SHP77 (cell line): ENCODE measurements around the gene UFL1.

Experiments
- DNase-seq, 2 experiments: peaks; one replicate each; lab custom pipeline; 2025; lab: John Stamatoyannopoulos, UW

Gene UFL1

DNA sequence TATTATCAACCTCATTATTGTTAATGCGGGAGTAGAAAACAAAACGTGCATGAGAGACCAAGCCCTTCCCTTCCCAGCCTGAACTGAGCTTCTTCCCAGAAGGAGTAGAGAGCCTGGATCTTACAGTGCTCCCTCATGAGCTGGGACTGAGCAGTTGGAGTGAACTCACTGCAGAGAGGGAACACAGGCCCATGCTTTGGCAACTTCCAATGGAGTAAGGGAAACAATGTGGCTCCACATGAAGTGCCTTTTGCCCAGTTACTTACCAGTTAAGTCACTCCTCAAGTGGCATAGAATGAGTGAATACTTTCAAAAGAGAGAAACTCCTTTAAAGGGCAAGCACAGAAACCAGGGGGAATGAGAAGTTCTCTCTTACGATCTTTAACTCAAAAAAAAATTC is 53.8 kb downstream of the UFL1 start:
- no peak for DNase-seq

DNA sequence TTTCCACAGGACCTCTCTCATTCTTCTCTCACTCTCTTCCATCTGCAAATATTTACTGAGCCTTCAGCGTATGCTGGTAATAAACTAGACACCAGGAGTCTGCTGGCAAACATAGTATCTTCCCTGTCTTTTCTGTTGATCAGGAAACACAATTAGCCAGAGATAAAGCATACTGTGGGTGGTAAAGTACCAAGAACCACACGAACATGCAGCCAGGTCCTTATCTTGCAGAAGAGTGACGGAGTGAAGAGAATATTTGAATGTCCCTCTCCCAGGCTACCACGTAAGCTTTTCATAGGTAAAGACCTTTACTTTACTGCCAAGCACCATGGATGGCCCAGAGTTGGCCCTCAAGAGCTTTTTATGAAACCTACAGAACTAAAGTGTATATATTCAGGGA is 54.6 kb downstream of the UFL1 start:
- no peak for DNase-seq

- no peak for DNase-seq
Measured at GRCh38 chr6:96582021-96582420, 60.4 kb downstream of the UFL1 start.

GRCh38 chr6:96582436-96582835 is 60.8 kb downstream of the UFL1 start:
- no peak for DNase-seq

DNA sequence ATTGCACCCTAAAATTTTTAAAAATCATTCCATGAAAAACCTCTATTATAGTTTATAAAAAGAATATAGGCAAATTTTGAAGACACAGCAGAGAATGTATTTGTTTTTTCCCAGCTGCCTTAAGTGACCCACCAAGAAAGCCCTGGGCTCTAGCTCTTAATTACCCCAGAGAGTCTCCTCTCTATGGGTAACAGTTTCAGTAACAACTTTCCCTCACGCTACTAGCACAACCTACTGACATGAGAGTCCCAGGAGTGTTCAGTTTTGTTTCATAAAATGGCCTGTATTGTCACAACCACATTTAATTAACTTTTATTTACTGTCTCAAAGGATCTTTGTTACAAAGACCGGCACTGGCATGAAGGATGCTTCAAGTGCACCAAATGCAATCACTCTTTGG is 82.8 kb downstream of the UFL1 start:
- no peak for DNase-seq
